Loucy (cell line): ENCODE measurements around the gene RAB10.

ENCODE experiments used
- H2AFZ ChIP-seq: fragments of 200-600 bp; sonication (generic); 2 replicates; pipeline ENCODE4 v1.6.0; 2016; ENCODE audit warnings: antibody characterized with exemption, mild to moderate bottlenecking, low read length, moderate library complexity
- H3F3A ChIP-seq: fragments of 200-600 bp; 2 replicates; pipeline ENCODE4 v1.6.0; 2016; ENCODE audit warnings: antibody characterized with exemption, low read depth, mild to moderate bottlenecking
- H3K27me3 ChIP-seq: fragments of 200-600 bp; sonication (generic); 2 replicates; pipeline ENCODE4 v1.6.1; 2014; ENCODE audit warnings: low read length, mild to moderate bottlenecking; ENCODE audit not compliant: insufficient read depth, poor library complexity, severe bottlenecking
- H3K36me3 ChIP-seq: fragments of 200-600 bp; sonication (generic); 2 replicates; pipeline ENCODE4 v1.6.1; 2016; ENCODE audit warnings: low read length; ENCODE audit not compliant: insufficient read depth
- H3K4me1 ChIP-seq: fragments of 200-600 bp; sonication (generic); 2 replicates; pipeline ENCODE4 v1.5.1; 2014; ENCODE audit warnings: low read length, mild to moderate bottlenecking; ENCODE audit not compliant: insufficient read depth, poor library complexity, severe bottlenecking
- H3K4me2 ChIP-seq: fragments of 200-600 bp; sonication (generic); 2 replicates; pipeline ENCODE4 v1.6.0; 2014; ENCODE audit warnings: antibody characterized with exemption, low read length, low read depth, mild to moderate bottlenecking; ENCODE audit not compliant: poor library complexity, severe bottlenecking
- H3K4me3 ChIP-seq: fragments of 200-600 bp; sonication (generic); 2 replicates; pipeline ENCODE4 v1.5.1; 2014; ENCODE audit warnings: low read length, mild to moderate bottlenecking, mixed read lengths; ENCODE audit not compliant: poor library complexity, severe bottlenecking
- H3K79me2 ChIP-seq: fragments of 200-600 bp; sonication (generic); 2 replicates; pipeline ENCODE4 v1.6.1; 2014; ENCODE audit warnings: low read length; ENCODE audit not compliant: insufficient read depth
- H3K9ac ChIP-seq: fragments of 200-600 bp; sonication (generic); 2 replicates; pipeline ENCODE4 v1.6.0; 2014; ENCODE audit warnings: mild to moderate bottlenecking, low read depth, low read length, moderate library complexity; ENCODE audit not compliant: poor library complexity, severe bottlenecking
- H3K9me2 ChIP-seq: fragments of 200-600 bp; sonication (generic); replicated peaks from 2 replicates; pipeline ENCODE4 v1.6.1; 2016; ENCODE audit warnings: low read depth, low read length, mixed read lengths
- H3K9me3 ChIP-seq: fragments of 200-600 bp; sonication (generic); 2 replicates; pipeline ENCODE4 v1.6.1; 2014; ENCODE audit warnings: mild to moderate bottlenecking, antibody characterized with exemption, low read length, low read depth; ENCODE audit not compliant: insufficient read depth
- H4K20me1 ChIP-seq: fragments of 200-600 bp; sonication (generic); 2 replicates; pipeline ENCODE4 v1.6.0; 2014; ENCODE audit warnings: antibody characterized with exemption, low read length, mild to moderate bottlenecking; ENCODE audit not compliant: insufficient read depth, poor library complexity, severe bottlenecking
- EZH2phosphoT487 ChIP-seq: fragments of 200-600 bp; IDR thresholded peaks from 2 replicates; pipeline ENCODE4 v1.6.1; 2018; ENCODE audit warnings: antibody characterized with exemption, mild to moderate bottlenecking, moderate library complexity, borderline replicate concordance
- TF ChIP-seq, protein P1 (sequence below): fragments of 200-600 bp; sonication (generic); conservative IDR thresholded peaks from 2 replicates; pipeline ENCODE4 v1.5.1; 2014; ENCODE audit warnings: mild to moderate bottlenecking, antibody characterized with exemption, low read length

The RAB10 gene

DNA sequence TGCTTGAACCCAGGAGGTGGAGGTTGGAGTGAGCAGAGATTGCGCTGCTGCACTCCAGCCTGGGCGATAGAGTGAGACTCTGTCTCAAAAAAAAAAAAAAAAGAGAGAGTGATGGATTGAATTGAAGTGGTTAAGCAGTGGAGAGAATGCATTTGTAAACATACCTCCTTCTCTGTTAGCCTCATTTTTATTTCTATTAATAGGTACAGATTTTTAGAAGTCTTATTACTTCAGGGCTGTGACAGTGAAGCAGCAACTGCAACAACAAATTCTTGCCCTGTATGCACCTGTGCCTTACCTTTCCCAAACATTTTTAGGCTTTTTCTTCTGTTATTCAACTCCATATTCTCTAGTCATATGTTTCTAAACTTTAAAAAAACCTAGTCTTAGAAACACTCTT, 55.5 kb downstream of the RAB10 start:
- Histone ChIP-seq H3K4me2 (no peak overlapping the region), H3K4me1 (peaks cover 9% of the 10 kb centered on the region), H4K20me1 (peaks cover 52% of the 10 kb centered on the region), H3K9me2 (no peaks in the 10 kb centered on the region), H3K9me3 (no peaks in the 10 kb centered on the region), H3K9ac (no peak overlapping the region), H3K27me3 (no peaks in the 10 kb centered on the region), H3K36me3 (peaks cover 8% of the 10 kb centered on the region; the same call in 1 of the 2 replicates), H3K4me3 (no peak overlapping the region), H2AFZ (no peak overlapping the region), H3K79me2 (peaks cover 82% of the 10 kb centered on the region), H3F3A (peaks cover 3% of the 10 kb centered on the region; the same call in 1 of the 2 replicates)
- no peak for TF ChIP-seq EZH2phosphoT487
- TF ChIP-seq, protein P1, sequence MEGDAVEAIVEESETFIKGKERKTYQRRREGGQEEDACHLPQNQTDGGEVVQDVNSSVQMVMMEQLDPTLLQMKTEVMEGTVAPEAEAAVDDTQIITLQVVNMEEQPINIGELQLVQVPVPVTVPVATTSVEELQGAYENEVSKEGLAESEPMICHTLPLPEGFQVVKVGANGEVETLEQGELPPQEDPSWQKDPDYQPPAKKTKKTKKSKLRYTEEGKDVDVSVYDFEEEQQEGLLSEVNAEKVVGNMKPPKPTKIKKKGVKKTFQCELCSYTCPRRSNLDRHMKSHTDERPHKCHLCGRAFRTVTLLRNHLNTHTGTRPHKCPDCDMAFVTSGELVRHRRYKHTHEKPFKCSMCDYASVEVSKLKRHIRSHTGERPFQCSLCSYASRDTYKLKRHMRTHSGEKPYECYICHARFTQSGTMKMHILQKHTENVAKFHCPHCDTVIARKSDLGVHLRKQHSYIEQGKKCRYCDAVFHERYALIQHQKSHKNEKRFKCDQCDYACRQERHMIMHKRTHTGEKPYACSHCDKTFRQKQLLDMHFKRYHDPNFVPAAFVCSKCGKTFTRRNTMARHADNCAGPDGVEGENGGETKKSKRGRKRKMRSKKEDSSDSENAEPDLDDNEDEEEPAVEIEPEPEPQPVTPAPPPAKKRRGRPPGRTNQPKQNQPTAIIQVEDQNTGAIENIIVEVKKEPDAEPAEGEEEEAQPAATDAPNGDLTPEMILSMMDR: no peak

DNA sequence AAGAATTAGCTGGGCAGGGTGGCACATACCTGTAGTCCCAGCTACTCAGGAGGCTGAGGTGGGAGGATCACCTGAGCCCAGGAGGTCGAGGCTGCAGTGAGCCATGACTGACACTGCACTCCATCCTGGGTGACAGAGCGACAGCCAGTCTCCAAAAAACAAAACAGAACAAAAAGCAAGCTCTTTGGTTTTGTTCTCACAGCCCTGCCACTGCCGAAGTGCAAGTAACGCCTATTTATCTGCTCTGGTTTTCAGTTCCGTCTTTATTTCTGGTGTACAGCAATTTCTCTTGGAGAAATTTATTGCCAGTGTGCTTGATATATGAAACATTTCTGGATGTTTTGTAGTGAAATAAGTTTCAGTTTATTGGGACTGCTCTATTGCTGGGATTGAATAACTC, 61.9 kb downstream of the RAB10 start:
- Histone ChIP-seq H3K27me3 (no peaks in the 10 kb centered on the region), H3K9me3 (no peaks in the 10 kb centered on the region), H3K36me3 (peaks cover 42% of the 10 kb centered on the region; the same call in 1 of the 2 replicates), H3K4me3 (no peak overlapping the region), H3K9ac (no peak overlapping the region), H3K4me1 (no peaks in the 10 kb centered on the region), H3K9me2 (no peaks in the 10 kb centered on the region), H2AFZ (no peak overlapping the region), H3K4me2 (no peak overlapping the region), H4K20me1 (peaks cover 27% of the 10 kb centered on the region), H3F3A (no peaks in the 10 kb centered on the region), H3K79me2 (peaks cover 87% of the 10 kb centered on the region)
- TF ChIP-seq, protein P1: no peak
- no peak for TF ChIP-seq EZH2phosphoT487

DNA sequence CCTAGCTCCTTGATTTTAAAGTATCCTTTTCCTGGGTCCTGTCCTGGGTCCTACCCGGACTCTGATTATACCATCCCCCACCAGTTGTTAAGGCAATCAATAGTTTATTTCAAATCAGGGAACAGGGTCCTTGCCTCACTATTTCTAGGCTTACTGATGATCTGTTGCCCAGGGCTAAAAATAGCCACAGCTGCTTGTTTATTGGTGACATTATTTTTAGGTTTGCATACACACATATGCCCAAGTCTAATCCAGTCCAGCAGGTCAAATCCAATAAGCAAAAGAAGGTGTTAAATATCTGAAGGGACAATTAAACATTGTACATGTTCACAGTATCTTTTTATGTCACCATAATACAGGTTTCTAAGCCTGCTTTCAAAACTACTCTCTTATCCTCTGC, 66.0 kb downstream of the RAB10 start:
- Histone ChIP-seq H3K79me2 (peaks cover 85% of the 10 kb centered on the region), H3K4me1 (no peaks in the 10 kb centered on the region), H3K27me3 (no peaks in the 10 kb centered on the region), H3K9ac (no peak overlapping the region), H3K4me2 (no peak overlapping the region), H3F3A (no peaks in the 10 kb centered on the region), H3K4me3 (no peak overlapping the region), H4K20me1 (peaks cover 22% of the 10 kb centered on the region), H3K9me2 (no peaks in the 10 kb centered on the region), H2AFZ (no peak overlapping the region), H3K9me3 (peaks cover 5% of the 10 kb centered on the region; the same call in 1 of the 2 replicates), H3K36me3 (peaks cover 59% of the 10 kb centered on the region)
- no peak for TF ChIP-seq EZH2phosphoT487
- TF ChIP-seq, protein P1: no peak
